Astrocyte (in vitro differentiated cells and primary cell): ENCODE results near the gene CACNA1C. TPM values are rescaled to one million over a fixed set of nuclear protein-coding genes. Genes with fewer than 3 reads are reported as not detected.
"Not testable (repeated sequence)": the region's sequence is repeated elsewhere in the genome, so short reads cannot be mapped to it uniquely, and the experiment has no call there.

Experiments used
- DNase-seq: peaks from one replicate; pipeline ENCODE4 v3.0.0-alpha.2; 2010; ENCODE audit warnings: low read depth
- FAIRE-seq: peaks from 2 replicates; lab custom pipeline; 2011; peaks lifted over from hg19 to GRCh38; lab: Jason Lieb, UNC
- H2AFZ ChIP-seq: 2 replicates; pipeline ENCODE4 v1.6.0; 2012; ENCODE audit warnings: low read depth, low read length, inconsistent platforms
- H3K27ac ChIP-seq: 2 replicates; pipeline ENCODE4 v1.5.1; 2011; ENCODE audit warnings: low read depth, low read length, inconsistent platforms
- H3K27me3 ChIP-seq: 2 replicates; pipeline ENCODE4 v1.6.0; 2011; ENCODE audit warnings: low read length, inconsistent platforms; ENCODE audit not compliant: insufficient read depth
- H3K36me3 ChIP-seq: 2 replicates; pipeline ENCODE4 v1.5.1; 2011; ENCODE audit warnings: low read length, inconsistent platforms; ENCODE audit not compliant: insufficient read depth
- H3K4me1 ChIP-seq: 2 replicates; pipeline ENCODE4 v1.5.1; 2011; ENCODE audit warnings: low read length, inconsistent platforms; ENCODE audit not compliant: insufficient read depth
- H3K4me2 ChIP-seq: 2 replicates; pipeline ENCODE4 v1.6.0; 2012; ENCODE audit warnings: low read length, inconsistent platforms
- H3K4me3 ChIP-seq: 2 replicates; pipeline ENCODE4 v1.5.1; 2011; ENCODE audit warnings: low read depth, mild to moderate bottlenecking, low read length, inconsistent platforms; ENCODE audit not compliant: insufficient read depth
- H3K79me2 ChIP-seq: 2 replicates; pipeline ENCODE4 v1.6.0; 2012; ENCODE audit warnings: mild to moderate bottlenecking, low read length, inconsistent platforms; ENCODE audit not compliant: insufficient read depth
- H3K9ac ChIP-seq: 2 replicates; pipeline ENCODE4 v1.6.0; 2012; ENCODE audit warnings: mild to moderate bottlenecking, low read length, inconsistent platforms
- H3K9me3 ChIP-seq: 2 replicates; pipeline ENCODE4 v1.5.1; 2012; ENCODE audit warnings: low read depth, mild to moderate bottlenecking, low read length, inconsistent platforms; ENCODE audit not compliant: insufficient read depth
- H4K20me1 ChIP-seq: 2 replicates; pipeline ENCODE4 v1.6.0; 2012; ENCODE audit warnings: low read length, inconsistent platforms; ENCODE audit not compliant: insufficient read depth
- H3K27ac Mint-ChIP-seq: one replicate; pipeline ENCODE4 v1.8.0; 2021; ENCODE audit warnings: mild to moderate bottlenecking, mixed read lengths; ENCODE audit not compliant: unreplicated experiment
- H3K27me3 Mint-ChIP-seq: one replicate; pipeline ENCODE4 v1.8.0; 2021; ENCODE audit warnings: low read depth, mixed read lengths; ENCODE audit not compliant: unreplicated experiment
- H3K36me3 Mint-ChIP-seq: one replicate; pipeline ENCODE4 v1.8.0; 2021; ENCODE audit warnings: low read depth, mixed read lengths; ENCODE audit not compliant: unreplicated experiment
- H3K4me1 Mint-ChIP-seq: one replicate; pipeline ENCODE4 v1.8.0; 2021; ENCODE audit warnings: low read depth, mixed read lengths; ENCODE audit not compliant: unreplicated experiment
- H3K4me3 Mint-ChIP-seq: one replicate; pipeline ENCODE4 v1.8.0; 2021; ENCODE audit warnings: mild to moderate bottlenecking, moderate library complexity, mixed read lengths; ENCODE audit not compliant: unreplicated experiment
- H3K9me3 Mint-ChIP-seq: one replicate; pipeline ENCODE4 v1.8.0; 2021; ENCODE audit warnings: mild to moderate bottlenecking, mixed read lengths; ENCODE audit not compliant: unreplicated experiment
- EZH2 ChIP-seq: IDR thresholded peaks from 2 replicates; pipeline ENCODE4 v1.6.1; 2012; ENCODE audit warnings: mild to moderate bottlenecking, low read length, inconsistent platforms; ENCODE audit not compliant: insufficient read depth
- total RNA-seq: library from RNA; stranded (reverse); gene quantifications from 2 replicates; pipeline ENCODE4 v1.2.1, GENCODE V29; 2021
- TF ChIP-seq, protein P1 (sequence below): IDR thresholded peaks from 2 replicates; pipeline ENCODE4 v1.5.1; 2011; ENCODE audit warnings: low read depth, mild to moderate bottlenecking, inconsistent platforms, low read length, moderate library complexity; ENCODE audit not compliant: insufficient read depth

The CACNA1C gene
- total RNA-seq, 1 donor from 2014 or later: 2.1 TPM

GRCh38 chr12:2251526-2252209 lies 198.9 kb downstream of the CACNA1C start:
- Mint-ChIP-seq H3K27ac (no peak overlapping the region), H3K4me3 (no peak overlapping the region), H3K4me1 (peaks cover 6% of the 10 kb centered on the region), H3K36me3 (no peaks in the 10 kb centered on the region), H3K27me3 (peaks cover 23% of the 10 kb centered on the region), H3K9me3 (peaks cover 4% of the 10 kb centered on the region)
- Histone ChIP-seq H4K20me1 (no peaks in the 10 kb centered on the region), H3K36me3 (no peaks in the 10 kb centered on the region), H3K27ac (no peak overlapping the region), H3K4me3 (no peak overlapping the region), H3K9me3 (peaks cover 3% of the 10 kb centered on the region), H3K4me1 (peaks cover 17% of the 10 kb centered on the region), H2AFZ (no peak overlapping the region), H3K79me2 (no peaks in the 10 kb centered on the region), H3K4me2 (no peak overlapping the region), H3K9ac (no peak overlapping the region), H3K27me3 (no peaks in the 10 kb centered on the region)
- TF ChIP-seq, protein P1, sequence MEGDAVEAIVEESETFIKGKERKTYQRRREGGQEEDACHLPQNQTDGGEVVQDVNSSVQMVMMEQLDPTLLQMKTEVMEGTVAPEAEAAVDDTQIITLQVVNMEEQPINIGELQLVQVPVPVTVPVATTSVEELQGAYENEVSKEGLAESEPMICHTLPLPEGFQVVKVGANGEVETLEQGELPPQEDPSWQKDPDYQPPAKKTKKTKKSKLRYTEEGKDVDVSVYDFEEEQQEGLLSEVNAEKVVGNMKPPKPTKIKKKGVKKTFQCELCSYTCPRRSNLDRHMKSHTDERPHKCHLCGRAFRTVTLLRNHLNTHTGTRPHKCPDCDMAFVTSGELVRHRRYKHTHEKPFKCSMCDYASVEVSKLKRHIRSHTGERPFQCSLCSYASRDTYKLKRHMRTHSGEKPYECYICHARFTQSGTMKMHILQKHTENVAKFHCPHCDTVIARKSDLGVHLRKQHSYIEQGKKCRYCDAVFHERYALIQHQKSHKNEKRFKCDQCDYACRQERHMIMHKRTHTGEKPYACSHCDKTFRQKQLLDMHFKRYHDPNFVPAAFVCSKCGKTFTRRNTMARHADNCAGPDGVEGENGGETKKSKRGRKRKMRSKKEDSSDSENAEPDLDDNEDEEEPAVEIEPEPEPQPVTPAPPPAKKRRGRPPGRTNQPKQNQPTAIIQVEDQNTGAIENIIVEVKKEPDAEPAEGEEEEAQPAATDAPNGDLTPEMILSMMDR: no peak
- TF ChIP-seq EZH2: no peak
- DNase-seq (no peak), FAIRE-seq (no peak)

- TF ChIP-seq, protein P1: no peak
- TF ChIP-seq EZH2: no peak
- DNase-seq (no peak), FAIRE-seq (no peak)
- H3K27ac Mint-ChIP-seq: no peak overlapping the region
- H3K27ac ChIP-seq: no peak overlapping the region
- H3K27me3 Mint-ChIP-seq: peaks cover 19% of the 10 kb centered on the region
- H3K4me3 Mint-ChIP-seq: no peak overlapping the region
- peaks cover 13% of the 10 kb centered on the region for H3K4me1 ChIP-seq
- no peak overlapping the region for H2AFZ ChIP-seq
- H3K9me3 Mint-ChIP-seq: peaks cover 9% of the 10 kb centered on the region
- no peak overlapping the region for H3K9ac ChIP-seq
- no peaks in the 10 kb centered on the region for H3K79me2 ChIP-seq
- peaks cover 5% of the 10 kb centered on the region for H3K36me3 Mint-ChIP-seq
- H3K4me1 Mint-ChIP-seq: peaks cover 5% of the 10 kb centered on the region
- H3K9me3 ChIP-seq: peaks cover 3% of the 10 kb centered on the region
- no peaks in the 10 kb centered on the region for H3K27me3 ChIP-seq
- no peak overlapping the region for H3K4me2 ChIP-seq
- H3K4me3 ChIP-seq: no peak overlapping the region
- no peaks in the 10 kb centered on the region for H4K20me1 ChIP-seq
- no peaks in the 10 kb centered on the region for H3K36me3 ChIP-seq
Measured at GRCh38 chr12:2255311-2255710, 202.5 kb downstream of the CACNA1C start.

DNA sequence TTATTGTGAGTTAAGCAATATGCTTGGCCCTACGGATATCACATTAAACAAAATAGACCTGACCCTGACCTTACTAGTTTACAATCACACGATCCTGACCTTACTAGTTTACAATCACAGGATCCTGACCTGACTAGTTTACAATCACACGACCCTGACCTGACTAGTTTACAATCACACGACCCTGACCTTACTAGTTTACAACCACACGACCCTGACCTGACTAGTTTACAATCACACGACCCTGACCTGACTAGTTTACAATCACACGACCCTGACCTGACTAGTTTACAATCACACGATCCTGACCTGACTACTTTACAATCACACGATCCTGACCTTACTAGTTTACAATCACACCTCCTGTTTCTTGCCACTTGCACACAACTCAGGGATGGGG lies 202.9 kb downstream of the CACNA1C start:
- not testable (repeated sequence) for H3K27ac ChIP-seq, H3K9me3 ChIP-seq, H2AFZ ChIP-seq, H3K36me3 Mint-ChIP-seq, H3K9me3 Mint-ChIP-seq, H3K9ac ChIP-seq, H3K27ac Mint-ChIP-seq, H3K4me2 ChIP-seq, H4K20me1 ChIP-seq, H3K4me3 ChIP-seq, H3K4me3 Mint-ChIP-seq, H3K4me1 Mint-ChIP-seq, H3K36me3 ChIP-seq, DNase-seq, H3K27me3 ChIP-seq, H3K79me2 ChIP-seq
- peaks cover 13% of the 10 kb centered on the region for H3K4me1 ChIP-seq
- peaks cover 17% of the 10 kb centered on the region for H3K27me3 Mint-ChIP-seq
- peak; percentile 99 for FAIRE-seq
